CD4-positive, alpha-beta T cell treated with Interleukin-17A for 4 hours (primary cell): Measurements from ENCODE around the gene POFUT2.

Experiments used
- DNase-seq: peaks from one replicate; pipeline ENCODE4 v3.0.0-alpha.2; 2020; ENCODE audit warnings: mixed read lengths

POFUT2 gene

DNA sequence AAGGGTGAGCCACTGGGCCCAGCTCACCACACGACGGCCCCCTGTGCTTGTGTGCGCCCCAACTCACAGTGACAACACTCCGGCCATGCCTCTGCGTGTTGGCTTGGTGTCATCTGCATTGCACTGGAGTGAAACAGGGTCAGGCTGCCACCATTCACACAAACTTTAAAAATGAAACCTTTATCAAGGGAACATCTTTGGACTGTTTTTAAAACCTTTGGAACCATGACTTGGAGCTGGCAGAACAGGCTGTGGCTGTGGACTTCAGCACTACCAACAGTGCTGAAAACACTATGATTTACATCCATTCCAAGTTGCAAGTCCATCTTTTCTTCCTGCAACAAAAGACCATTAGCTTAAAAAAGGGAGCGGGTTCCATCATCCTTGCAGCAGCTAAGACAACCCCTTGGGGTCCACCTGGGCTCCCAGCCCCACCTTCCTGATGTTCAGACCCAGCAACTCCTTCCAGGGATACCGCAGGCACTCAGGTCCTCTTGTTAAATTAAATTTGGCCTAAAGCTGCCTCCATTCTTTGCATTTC, 25.6 kb downstream of the POFUT2 start:
- no peak for DNase-seq

DNA sequence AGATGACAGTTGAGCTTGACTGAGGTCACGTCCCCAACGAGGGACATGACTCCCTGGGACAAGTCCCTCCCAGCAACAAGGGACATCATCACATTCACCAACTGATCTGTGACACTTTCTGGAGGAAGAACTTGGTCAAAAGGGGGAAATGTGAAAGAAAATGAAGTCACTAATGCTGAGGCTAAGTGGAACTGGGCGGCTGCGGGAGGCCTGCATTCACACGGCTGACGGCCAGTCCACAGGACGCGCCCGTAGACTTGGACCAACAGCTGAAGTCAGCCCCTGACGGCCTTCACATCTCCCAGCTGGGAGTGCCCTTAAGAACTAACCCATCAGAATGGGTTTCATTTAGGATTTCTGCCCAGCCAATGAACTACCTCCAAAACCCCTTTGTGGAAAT, 26.6 kb downstream of the POFUT2 start:
- DNase-seq, result no peak

DNA sequence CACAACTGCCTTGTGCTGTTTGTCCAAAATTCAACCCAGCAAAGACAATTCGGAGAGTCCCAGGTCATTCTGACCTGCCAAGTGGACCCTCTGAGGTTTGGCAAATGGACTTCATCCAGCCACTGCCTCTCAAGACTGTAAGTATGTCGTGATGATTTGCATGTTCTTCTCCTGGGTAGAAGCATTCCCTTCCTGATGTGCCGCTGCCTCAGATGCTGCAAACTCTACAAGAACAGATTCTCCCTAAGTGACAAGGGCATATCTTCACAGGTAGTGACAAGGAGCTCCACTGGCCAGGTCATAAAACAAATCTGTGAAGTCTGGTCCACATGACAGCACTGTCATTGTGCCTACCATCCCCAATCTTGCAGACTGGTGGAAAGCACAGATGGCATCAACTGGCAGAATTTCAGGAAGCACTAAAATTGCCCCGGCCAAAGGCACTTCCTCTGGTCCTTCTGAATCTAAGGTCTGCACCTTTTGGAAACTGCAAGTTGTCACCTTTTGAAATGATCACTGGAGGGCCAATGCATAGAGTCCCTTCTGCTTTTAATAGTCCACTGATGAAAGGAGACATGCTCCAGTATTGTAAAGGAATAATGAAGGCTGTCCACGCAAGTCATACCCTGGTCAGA, 27.4 kb downstream of the POFUT2 start:
- DNase-seq, result no peak

DNA sequence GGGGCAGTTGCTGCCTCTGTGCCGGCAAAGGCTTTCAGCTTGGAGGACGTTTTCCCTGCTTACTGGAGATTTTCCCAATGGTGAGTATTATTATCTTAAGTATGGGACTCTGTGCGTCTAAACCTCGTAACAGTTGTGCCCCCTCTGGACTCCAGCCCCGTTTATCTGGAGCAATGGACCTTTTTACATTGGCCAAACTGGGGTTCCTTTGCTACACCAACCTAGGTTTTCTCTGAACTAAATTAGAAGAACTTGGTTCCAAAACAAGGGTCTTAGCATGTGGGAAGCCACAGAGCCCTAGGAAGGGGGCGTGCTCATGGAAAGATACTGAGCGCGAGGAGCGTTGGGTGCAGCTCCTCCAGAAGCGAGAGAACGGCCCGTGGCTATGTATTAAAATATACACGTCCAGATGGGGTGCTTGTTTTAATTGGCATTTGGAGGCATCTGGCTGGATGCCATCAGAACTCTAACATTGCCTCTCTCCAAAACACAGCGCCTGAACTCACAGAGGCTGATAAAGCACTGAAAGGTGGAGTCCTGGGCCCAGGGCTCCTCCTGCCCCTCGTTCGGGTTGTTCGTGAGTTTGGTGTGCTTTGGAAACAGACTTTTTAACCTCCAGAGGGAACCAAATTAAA, 28.4 kb downstream of the POFUT2 start:
- DNase-seq, result no peak

DNA sequence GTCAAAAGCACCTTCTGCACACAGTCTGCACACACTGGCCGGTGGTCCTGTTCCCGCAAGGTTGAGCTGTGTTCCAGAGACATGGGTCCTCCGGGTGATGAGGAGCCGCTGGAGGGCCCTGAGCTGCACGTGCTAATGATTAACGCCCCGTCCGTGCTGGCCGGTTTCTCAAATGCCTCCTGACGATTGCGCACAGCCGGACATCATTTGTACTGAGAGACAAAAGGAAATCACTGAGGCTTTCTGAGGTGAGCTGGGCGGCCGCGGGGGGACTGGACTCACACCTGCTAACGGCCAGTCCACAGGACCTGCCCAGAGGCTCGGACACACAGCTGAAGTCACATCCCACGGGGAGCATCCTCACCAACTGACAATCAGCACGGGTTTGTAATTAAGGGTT, 29.2 kb downstream of the POFUT2 start:
- DNase-seq, result no peak

DNA sequence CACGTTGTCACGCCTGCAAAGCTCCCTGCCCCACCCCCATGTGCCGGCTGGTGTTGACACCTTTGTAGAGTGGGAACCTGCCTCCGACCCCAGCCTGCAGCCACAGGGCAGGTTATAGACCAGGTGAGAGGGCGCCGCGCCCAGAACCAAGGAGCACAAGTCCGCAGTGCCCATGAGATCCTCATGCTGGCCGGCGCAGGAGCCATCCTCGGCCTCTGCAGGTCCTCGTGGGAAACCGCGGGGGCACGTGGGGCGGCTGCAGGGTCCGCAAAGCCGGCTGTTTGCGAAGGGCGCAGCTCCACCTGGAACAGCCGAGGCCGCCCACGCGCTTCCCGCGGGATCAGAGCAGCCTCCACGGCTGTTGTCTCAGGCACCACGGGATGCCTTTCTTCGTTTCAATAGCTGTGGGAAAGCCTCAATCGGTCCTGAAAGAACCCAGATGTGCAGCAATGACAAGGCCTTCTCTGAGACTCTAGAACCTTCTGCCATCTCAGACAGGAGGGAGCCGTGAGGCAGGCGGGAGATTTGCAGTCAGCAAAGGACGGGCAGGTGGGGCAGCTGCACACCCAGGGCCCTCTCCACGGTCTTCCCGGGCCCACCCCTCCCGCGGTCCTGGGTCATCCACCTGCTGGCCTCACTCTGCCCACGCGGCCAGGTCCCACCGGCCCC, 29.9 kb downstream of the POFUT2 start:
- DNase-seq, result no peak

DNA sequence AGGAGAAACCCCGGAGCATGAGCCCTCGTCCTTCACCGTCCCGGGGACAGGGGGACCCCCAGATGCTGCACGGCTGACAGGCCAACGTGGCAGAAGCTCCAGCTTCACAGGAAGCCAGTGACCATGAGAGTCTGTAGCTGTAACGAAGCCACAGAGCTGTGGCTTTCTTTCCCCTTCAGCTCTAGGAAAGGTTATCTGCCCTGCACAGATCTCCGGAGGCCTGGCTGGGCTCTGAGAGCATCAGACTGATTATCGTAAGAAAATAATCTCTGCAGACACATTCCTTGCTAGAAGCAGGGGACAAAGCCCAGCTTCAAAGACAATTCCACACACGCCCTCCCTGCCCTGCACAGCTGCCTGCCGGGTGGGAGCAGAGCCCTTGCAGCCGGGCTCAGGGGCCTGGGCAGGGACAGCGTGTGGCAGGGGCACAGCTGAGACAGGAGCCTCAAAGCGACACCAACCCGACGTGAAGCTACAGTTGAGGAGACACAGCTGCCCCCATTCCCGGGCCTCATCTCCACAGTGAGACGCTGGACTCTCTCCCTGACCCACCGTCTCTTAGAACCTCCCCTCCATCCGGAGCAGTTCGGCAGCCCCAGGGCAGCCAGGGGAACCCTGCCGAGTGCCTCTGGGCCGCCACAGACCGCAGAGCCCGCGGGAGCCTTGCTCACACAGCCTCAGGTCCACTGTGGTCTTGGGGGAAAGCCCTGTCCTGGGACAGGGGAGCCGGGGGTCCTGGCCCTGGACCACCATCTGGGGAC, 30.6 kb downstream of the POFUT2 start:
- DNase-seq, result no peak

DNA sequence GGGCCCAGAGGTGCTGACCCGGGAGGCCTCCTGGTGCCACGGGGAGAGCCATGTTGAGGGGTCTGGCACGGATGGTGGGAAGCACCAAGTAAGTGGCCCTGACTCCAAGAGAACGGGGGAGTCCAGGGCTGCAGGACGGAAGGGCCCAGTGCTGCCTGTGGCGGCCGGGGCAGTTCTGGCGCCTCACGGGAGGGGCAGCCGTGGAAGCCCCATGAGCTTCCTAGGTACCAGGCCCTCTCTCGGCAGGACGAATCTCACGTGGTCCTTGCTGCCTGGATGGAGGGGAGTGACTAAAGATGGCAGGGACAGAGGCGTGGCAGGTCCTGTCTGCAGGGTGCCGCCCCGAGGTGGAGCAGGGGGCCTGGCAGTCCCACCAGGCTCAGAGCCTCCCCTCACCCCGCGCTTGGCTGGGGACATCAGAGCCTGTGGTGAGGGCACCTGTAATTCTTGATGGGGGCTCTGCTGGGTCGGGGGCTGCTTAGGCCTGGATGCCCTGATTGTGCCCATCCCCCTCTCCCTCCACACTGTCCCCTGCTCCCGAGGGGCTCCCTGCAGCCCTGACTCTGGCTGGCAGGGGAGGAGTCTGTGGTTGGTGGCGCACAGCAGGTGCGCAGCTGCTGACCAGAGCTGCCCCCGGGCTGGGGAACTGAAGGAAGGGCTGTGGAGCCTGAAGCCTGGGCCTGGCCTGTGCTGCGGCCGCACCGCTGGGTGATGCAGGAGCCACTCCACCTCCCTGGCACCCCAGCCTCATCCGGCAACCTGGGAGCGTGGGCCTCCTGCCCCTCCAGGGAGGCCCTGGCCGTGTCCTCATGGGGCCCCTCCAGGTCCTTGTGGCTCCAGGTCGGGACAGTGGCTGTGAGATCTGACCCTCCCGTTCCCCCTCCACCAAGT, 31.4 kb downstream of the POFUT2 start:
- no peak for DNase-seq

DNA sequence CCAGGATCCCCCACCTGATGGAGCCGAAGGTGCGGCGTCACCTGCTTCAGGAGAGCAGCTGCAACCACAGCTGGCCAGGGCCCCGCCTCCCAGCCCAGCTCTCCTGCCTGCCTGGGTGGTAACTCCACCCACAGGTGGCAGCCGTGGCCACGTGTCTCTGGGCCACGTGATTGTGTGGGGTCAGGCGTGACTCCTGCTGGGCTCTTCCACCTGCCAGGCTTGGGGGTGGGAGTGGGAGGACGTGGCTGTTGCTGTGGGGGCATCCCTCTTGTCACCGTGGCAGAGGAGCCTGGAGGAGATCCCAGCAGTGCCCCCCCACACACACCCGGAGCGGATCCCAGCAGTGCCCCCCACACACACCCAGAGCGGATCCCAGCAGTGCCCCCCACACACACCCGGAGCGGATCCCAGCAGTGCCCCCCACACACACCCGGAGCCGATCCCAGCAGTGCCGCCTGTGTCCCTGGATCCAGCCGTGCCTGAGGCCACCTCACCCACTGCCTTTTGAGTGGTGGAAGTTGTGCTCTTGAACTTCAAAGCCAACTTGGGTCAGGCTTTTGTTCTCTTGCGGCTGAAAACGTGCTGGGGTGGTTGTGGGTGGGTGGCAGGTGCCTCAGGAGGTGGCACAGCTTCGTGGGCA, 32.2 kb downstream of the POFUT2 start:
- DNase-seq, result no peak

DNA sequence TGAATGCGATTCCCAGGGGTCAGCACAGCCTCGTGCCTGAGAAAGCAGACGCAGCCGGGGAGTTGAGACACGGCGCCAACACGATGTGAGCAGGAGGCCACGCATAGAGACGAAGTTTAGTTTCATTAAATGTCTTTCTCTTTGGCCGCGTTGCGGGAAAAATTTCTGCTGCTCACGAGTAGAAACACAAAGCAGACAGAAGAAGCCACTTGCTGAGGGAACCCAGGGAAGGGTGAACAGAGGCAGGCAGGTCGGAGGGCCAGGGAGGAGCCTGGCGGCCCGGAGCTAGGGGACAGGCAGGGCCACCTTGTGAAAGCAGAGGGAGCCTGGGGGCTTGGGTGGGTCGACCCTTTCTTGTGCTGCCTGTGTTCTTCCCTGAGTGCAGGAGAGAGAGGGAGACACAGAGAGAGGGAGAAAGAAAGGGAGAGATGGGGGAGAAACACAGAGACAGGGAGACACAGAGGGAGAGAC, 33.2 kb downstream of the POFUT2 start:
- DNase-seq, result no peak

DNA sequence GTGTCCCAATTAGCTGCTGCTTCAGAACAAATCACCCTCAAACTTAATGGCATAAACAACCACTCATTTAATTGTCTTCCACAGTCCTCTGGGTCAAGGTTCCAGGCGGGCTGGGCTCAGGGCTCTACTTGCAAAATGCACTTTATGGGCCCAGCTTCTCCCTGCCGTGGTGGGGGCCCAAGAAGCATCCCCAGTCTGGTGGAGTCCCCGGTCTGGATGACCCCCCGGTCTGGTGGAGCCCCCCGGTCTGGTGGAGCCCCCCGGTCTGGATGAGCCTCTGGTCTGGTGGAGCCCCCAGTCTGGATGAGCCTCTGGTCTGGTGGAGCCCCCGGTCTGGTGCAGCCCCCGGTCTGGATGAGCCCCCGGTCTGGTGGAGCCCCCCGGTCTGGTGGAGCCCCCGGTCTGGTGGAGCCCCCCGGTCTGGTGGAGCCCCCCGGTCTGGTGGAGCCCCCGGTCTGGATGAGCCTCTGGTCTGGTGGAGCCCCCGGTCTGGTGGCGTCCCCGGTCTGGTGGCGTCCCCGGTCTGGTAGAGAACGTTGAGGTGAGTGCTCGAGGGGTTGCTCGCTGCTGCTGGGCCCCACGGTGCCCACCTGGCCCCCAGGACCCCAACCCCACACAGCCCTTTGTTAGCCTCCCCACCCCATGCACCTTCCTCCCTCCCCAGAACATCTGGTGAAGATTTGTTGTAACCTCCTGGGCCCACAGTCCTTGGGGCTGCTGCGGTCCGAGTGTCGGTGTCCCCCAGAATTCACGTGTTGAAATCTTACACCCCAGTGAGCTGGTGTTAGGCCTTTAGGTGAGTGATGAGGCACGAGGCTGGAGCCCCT, 33.8 kb downstream of the POFUT2 start:
- DNase-seq, result no peak

DNA sequence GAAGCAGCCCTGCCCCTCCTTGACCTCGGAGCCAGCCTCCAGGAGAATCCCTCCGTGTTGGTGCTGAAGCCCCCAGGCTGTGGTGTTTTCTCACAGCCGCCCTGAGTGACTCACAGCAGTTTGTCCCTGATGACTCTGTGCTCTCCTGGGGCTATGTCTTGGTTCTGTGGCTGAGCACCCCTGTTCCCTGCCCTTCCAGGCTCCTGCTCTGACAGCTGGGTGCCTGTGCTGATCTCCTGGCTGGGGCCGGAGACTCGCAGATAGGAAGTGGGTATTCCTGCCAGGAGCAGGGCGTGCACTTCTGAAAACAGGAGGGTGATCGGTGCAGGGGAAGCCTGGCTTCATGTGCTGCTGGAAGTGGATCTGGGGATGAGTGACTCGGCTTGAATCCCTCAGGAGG, 34.5 kb downstream of the POFUT2 start:
- DNase-seq, result no peak

DNA sequence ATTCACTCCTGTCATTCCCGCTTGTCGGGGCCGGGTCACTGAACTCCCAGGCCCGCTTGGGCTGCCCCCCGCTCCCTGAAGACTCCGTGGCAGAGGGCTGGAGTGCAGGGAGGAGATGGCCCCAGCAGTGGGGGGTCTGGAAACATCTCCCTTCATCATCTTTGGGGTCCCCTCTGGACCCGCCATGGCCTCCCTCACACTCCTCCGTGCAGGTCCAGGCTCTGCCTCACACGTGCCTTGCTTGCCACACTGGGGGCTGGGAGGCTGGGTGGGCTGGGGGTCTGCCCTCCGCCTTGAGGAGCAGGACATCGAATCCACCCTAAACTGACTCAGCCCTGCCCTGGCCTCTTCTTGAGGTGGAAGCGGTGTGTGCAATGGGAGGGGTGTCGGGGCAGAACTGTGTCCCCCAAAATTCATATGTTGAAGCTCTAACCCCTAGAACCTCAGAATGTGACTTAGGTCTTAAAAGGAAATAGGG, 35.2 kb downstream of the POFUT2 start:
- no peak for DNase-seq

DNA sequence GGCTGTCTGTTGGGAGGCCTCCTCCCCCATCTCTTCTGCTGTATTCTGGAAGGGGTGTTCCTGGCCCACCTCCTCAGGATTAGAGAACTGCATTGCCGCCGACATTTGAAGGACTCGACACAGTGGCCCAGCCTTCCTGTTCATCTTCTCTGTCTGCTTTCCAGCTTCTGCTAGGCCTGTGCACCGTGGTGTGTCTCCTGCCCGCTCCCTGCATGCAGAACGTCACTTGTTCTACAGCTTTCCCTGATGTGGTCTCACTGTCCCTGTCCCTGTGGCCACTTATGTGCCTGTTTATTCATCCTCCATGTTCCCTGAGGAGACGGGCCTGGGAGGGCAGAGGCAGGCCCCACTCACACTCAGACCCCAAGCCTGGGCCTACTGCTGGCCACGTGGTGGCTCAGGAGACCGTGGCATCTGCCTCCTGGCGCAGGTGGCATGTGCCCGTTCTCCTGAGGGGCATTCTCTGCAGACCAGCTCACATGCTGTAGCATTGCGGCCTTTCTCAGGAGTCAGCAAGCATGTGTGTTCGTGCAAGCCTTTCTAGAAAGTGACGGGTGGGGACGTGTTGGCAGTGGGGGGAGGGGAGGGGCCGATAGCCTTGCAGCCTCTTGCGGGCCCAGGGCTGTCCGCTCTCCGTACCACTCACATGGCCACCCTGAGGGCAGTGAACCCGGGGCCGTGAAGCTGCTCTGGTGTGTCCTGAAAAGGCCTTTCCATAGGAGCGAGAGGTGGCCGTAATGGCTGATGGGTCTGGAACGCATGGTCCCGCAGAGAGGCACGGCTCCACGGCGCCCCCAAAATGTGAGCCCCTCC, 35.9 kb downstream of the POFUT2 start:
- DNase-seq, result no peak

DNA sequence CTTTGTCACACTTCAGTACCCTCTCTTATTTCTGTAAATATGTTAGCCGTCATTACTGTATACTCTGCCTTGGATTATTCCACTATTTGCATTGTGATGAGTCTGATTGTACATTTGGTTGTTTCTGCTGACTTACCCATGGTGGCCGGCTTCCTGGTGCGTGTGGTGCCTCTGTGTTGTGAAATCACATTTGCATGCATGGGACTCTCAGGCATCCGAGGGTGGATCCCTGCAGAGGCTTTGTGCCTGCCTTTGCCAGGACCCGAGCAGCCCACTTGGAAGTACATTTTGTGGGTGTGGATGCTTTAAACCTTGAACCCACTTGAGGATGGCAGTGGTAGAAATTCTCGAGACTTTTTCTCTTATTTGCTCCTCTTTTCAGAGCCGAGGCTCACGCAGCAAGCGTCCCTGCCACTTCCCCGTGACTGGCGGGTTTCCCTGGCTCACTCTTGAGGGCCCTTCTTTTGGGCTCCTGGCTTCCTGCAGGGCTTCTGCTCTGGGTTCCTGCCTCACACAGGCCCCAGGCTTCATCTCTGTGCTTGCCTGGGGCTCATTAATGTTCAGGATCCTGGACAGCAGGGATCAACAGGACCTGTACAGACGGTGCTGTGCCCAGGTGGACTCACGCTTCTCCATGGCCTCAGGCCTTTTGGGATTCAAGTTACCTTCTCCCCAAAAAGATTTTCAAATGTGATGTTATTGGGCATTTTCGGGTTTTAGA, 36.6 kb downstream of the POFUT2 start:
- no peak for DNase-seq

DNA sequence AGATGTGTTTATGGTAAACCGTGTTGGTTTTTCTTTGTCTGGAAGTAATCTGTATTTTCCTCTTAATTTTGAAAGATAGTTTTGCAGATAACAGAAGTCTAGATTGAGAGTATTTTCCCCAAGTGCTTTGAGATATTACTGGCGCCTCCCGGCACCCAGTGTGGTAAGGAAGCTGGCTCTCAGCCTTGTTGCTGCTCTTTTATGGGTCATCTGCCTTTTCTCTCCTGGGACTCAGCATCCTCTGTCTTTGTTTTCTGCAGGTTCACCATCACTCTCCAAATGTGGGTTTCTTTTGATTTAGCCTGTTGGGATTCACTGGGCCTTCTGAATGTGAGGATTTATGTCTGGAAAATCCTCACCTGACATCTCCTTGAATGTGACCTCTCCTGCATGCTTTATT, 37.4 kb downstream of the POFUT2 start:
- DNase-seq, result no peak

DNA sequence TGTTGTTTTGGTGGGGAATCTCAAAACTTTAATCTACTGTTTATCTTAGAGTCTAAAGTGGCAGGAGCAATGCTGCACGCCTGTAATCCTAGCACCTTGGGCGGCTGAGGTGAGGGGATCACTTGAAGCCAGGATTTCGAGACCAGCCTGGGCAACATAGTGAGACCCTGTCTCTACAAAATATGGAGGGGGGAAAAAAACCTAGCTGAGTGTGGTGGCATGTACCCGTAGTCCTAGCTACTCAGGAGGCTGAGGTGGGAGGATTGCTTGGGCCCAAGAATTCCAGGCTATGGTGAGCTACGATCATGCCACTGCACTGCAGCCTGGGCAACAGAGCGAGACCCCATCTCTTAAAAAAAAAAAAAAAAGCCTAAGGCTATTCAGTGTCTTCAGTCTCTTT, 38.1 kb downstream of the POFUT2 start:
- no peak for DNase-seq

DNA sequence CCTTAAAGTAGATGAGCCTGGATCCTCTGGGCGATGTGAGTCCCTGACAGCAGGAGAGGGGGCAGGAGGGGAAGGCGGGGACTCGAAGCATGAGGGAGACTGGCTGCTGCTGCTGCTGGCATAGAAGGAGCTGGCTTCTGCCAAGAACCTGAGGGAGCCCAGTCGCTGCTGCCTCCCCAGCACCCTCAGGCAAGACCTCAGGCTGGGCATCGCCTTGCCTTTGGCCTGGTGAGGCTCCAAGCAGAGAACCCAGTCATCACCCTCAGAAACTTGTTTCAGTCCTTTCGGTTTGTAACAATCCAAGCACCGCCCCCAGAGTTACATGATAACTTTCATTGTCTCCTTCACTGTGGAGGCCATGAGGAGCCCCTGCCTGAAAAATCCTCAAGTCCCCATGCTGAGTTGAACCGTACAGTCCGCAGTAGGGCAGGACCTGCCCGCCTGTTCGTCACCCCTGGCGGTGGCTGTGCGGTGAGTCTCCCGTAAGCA, 38.8 kb downstream of the POFUT2 start:
- DNase-seq, result no peak
